NCI-H2107 treated with DMSO at 0.1 percent for 48 hours (cell line): ENCODE results near the gene BTBD17.
A peak's percentile ranks its signal among the peaks of the same experiment; 100 is the strongest.
"Not testable (repeated sequence)": the region's sequence is repeated elsewhere in the genome, so short reads cannot be mapped to it uniquely, and the experiment has no call there.

ENCODE experiments used
- DNase-seq: peaks from one replicate; lab custom pipeline; 2025; ENCODE audit not compliant: unreplicated experiment; lab: John Stamatoyannopoulos, UW

The BTBD17 gene, protein sequence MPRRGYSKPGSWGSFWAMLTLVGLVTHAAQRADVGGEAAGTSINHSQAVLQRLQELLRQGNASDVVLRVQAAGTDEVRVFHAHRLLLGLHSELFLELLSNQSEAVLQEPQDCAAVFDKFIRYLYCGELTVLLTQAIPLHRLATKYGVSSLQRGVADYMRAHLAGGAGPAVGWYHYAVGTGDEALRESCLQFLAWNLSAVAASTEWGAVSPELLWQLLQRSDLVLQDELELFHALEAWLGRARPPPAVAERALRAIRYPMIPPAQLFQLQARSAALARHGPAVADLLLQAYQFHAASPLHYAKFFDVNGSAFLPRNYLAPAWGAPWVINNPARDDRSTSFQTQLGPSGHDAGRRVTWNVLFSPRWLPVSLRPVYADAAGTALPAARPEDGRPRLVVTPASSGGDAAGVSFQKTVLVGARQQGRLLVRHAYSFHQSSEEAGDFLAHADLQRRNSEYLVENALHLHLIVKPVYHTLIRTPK

DNA sequence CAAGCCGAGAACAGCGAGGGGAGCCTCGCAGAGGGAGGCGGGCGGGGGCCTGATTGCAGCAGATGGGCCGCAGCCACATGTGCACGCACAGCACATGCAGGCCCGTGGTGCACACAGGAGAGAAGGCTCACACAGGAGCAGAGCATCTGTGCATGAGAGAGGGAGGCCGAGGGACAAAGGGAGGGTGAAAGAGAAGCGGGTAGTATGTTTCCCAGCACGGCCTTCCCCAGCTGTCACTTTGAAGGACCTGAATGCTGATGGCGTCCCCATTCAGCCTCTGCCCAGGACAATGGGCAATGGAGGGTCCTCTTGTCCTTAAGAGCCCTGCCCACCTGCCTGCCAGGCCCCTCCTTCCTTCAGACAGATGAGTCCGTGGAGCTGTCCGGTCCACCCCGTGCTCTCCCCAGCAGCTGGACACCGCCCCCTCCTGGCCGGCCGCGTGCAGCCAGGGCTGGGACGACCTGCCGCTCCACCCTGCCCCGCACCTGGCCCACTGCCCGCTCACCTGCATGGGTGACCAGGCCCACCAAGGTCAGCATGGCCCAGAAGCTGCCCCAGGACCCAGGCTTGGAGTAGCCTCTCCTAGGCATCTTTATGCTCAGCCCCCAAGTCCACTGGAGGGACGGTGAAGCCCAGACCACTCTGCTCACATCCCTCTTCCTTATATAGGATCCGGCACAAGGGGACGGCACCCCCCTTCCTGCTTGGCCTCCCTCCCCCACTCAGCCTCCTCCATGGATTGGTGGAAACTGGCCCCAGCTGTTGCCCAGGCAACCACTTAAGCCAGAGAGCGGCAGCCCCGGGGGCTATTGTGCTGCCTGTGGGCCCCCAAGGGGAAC is at the start of gene BTBD17:
TSS of gene BTBD17 (minus strand) at position 639 of the 839 bp plus-strand sequence. CDS start at position 590, 49 bp downstream.
- DNase-seq = peak; percentile 71

GRCh38 chr17:74410001-74410443 is 48.4 kb upstream of the BTBD17 start:
- DNase-seq = no peak

GRCh38 chr17:74408815-74409214 is 47.1 kb upstream of the BTBD17 start:
- DNase-seq = peak; percentile 79

- DNase-seq = no peak
Observed at GRCh38 chr17:74408262-74408661, 46.6 kb upstream of the BTBD17 start.

DNA sequence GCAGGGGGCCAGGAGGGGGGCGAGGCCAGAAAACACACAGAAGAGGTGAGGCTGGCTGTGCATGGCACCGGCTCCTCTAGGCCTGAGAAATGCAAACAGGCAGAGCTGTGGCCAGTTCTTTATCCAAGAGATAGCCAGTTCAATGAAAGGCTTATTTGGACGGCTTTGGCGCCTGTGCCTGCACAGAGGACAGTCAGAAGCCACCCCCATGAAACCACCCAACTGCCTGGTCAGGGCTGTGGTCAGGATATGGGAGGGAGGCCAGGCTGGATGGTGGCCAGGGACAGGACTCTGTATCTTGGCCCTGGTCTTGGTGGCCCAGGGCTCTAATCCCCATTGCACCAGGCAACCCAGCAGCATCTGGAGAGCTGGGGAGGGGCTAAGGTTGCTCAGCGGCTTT is 45.7 kb upstream of the BTBD17 start:
- no peak for DNase-seq

- not testable (repeated sequence) for DNase-seq
Observed at GRCh38 chr17:74405311-74405710, 43.6 kb upstream of the BTBD17 start.

GRCh38 chr17:74404789-74405188 is 43.1 kb upstream of the BTBD17 start:
- DNase-seq = no peak

DNA sequence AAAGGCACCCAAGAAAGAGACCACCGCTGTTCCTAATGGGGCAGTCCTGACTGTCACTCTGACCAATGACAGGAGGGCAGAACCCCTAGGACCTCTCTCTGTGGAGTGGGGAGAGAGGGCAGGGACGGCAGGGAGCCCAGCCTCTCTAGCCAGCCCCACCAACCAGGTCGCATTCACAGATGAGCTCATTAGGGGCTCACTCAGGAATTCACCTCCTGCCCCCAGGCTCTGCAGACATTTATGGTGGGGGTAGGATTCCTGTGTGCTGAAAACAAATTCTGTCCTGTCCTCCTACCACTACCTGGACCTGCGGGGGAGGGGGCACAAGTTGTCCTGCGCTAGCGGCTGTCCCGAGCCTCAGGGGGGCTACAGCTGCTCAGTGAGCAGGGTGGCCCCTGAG is 42.5 kb upstream of the BTBD17 start:
- no peak for DNase-seq

DNA sequence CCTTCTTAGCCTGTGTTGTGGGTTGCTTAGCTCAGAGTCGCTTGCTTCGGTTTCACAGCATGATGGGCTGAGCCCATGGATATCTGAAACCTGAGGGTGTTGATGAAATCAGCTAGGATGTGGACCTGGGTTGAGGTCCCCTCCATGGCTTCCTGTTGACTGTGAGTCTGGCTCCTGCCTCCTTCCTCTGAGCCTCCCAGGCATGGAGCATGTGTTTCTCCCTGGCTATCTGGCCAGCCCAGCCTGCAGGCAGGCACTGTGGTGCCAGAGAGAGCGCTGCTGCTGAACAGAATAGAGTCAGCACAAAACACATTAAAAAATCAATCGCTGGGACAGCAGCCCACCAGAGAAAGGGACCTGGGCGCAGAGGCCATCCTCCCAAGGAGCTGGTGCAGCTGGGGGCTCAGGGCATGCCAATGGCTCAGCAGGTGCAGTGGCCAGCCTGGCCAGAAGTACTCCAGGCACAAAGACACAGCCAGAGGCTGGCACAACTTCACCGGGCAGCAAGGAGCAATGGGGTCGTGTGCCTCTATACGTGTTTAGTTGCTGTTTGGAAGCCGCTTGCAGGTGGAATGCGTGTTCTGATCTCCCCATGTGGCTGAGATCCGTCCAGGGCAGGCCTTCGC is 42.0 kb upstream of the BTBD17 start:
- DNase-seq = no peak

GRCh38 chr17:74402048-74402447 is 40.4 kb upstream of the BTBD17 start:
- no peak for DNase-seq

DNA sequence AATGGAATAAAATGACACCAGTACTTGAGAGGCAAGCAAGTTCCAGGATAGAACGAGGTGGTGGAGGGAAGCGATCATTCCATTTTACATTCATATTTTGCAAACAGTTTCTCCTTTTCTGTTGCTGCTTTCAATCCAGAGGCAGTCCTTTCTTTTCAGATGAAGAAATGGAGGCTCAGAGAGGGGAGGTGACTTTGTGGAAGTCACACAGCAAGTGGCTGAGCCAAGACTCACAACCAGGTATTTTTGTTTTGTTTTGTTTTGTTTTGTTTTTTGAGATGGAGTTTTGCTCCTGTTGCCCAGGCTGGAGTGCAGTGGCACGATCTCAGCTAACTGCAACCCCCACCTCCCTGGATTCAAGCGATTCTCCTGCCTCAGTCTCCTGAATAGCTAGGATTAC is 34.9 kb upstream of the BTBD17 start:
- no peak for DNase-seq

GRCh38 chr17:74394977-74395376 is 33.3 kb upstream of the BTBD17 start:
- no peak for DNase-seq

- no peak for DNase-seq
Observed at GRCh38 chr17:74394275-74394950, 32.7 kb upstream of the BTBD17 start.

- DNase-seq = no peak
Observed at GRCh38 chr17:74393346-74393942, 31.8 kb upstream of the BTBD17 start.

GRCh38 chr17:74392848-74393247 is 31.2 kb upstream of the BTBD17 start:
- no peak for DNase-seq

GRCh38 chr17:74391771-74392170 is 30.1 kb upstream of the BTBD17 start:
- no peak for DNase-seq

DNA sequence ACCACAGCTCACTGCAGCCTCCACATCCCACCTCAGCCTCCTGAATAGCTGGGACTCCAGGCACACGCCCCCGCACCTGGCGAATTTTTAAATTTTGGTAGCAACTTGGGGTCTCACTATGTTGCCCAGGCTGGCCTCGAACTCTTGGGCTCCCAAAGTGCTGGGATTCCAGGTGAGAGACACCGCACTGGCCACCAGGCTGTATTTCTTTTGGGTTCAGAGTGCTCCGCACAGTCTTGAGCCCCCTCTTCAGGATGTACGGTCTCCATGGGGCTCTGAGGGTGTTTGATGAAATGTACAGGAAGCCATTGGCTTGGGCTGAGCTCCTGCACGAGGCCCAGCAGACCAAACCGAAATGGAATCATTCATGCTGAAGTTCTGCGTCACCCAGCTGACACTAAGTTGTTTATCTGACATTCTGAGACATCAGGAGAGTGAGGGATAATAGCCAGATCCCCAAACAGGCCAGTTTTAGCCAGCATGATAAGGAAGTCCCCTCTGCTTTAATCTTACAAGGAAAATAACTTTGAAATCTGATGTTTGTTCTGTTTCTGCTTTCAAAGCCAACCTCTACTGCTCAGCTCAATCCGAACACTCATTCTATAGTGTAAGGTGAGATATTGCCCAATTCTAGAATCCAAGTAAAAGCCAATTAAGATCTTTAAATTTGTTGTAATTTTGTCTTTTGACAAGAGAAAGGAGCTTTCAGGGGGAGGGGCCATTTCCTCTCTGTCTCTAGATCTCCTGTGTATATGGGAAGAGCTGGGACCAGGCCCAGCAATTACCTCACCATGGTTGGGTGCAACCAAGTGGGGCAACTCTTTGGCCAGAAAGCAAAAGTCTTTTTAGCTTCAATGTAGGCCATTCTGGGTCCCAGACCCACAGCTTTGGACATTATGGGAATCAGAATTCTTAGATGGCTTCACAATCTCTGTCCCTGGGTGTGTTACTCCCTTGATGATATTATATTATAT is 29.3 kb upstream of the BTBD17 start:
- no peak for DNase-seq

DNA sequence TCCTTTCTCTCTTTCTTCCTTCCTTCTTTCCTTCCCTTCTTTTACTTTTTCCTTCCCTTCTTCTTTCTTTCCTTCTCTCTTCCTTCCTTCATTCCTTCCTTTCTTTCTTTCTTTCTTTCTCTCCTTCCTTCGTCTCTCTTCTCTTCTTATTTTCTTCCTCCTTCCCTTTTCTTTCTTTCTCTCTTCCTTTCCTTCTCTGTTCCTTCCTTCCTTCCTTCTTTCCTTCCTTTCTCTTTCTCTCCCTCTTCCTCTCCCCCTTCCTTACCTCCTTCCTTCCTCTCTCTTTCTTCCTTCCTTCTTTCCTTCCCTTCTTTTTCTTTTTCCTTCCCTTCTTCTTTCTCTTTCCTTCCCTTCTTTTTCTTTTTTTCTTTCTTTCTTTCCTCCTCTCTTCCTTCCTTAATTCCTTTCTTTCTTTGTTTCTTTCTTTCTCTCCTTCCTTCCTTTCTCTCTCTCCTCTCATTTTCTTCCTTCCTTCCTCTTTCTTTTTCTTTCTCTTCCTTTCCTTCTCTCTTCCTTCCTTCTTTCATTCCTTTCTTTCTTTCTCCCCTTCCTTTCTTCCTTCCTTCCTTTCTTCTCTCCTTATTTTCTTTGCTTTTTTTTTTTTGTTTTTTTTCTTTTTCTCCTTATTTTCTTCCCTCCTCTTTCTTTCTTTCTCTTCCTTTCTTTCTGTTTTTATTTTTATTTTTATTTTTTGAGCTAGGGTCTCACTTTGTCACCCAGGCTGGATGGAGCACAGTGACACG is 28.4 kb upstream of the BTBD17 start:
- DNase-seq = no peak
